ENCODE results near the gene RHCE.
"Not testable (repeated sequence)": the region's sequence is repeated elsewhere in the genome, so short reads cannot be mapped to it uniquely, and the experiment has no call there.

RHCE gene

DNA sequence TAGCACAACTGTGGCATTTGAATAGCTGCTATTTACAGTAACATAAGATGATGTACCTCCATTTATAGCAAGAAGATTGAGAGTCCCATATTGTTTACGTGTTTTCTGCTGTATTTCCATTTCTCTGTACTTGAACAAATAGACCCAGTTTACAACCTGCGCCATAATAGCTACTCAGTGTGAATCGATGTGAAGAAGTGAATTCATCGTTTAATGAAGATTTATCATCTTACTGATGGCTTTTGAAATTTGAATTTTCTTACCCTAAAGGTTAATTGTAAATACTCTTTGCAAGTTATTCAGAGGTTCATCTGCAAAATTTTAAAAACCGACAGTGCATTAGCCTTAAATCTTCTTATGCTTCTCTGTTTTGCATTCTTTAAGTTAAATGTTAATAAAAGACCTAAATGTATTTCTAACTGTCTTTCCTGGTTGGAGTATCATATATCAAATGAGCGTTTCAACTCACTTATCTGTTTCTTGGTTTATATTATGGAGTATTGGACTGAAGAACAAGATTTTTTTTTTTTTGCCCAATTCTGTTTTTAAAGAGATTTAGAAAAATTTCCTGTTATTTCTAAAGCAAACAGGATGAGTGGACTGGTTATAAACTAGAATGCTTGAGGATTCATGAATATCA is 12.2 kb upstream of the RHCE start:
- DNase-seq (ENCODE audit: low read depth) = no peak

DNA sequence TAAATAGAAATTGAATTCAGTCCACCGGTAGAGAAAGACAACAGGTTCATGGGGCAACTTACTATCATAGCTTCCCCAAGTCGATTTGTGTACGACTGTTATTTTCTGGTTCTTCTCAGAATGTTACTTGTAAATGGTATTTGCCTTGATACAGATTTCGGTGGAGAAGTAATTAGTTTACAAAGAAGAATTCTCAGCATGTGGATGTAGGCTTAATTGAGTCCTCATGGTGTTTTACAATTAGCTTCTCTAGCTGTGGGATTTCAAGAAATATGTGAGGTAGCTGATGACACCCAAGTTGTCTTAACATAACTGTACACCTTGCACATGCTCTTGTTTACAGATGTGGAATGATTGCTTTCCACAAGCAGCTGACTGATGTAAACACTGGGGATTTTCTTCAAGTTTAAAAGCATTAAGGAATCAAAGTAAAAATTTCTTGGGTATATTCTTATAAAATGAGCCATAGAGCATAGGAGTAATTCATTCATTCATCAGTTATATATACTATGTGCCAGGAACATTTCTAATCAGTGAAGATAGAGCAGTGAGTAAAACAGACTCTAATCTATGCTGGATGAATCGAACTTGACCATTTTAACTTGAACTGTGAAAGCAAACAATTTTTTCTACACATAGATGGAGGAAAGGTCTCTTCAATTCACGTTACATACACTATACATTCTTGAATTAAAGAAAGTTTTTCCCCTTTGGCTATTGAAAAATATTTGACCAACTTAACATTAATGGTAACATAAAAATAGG is 11.5 kb upstream of the RHCE start:
- no peak for DNase-seq (ENCODE audit: low read depth)

DNA sequence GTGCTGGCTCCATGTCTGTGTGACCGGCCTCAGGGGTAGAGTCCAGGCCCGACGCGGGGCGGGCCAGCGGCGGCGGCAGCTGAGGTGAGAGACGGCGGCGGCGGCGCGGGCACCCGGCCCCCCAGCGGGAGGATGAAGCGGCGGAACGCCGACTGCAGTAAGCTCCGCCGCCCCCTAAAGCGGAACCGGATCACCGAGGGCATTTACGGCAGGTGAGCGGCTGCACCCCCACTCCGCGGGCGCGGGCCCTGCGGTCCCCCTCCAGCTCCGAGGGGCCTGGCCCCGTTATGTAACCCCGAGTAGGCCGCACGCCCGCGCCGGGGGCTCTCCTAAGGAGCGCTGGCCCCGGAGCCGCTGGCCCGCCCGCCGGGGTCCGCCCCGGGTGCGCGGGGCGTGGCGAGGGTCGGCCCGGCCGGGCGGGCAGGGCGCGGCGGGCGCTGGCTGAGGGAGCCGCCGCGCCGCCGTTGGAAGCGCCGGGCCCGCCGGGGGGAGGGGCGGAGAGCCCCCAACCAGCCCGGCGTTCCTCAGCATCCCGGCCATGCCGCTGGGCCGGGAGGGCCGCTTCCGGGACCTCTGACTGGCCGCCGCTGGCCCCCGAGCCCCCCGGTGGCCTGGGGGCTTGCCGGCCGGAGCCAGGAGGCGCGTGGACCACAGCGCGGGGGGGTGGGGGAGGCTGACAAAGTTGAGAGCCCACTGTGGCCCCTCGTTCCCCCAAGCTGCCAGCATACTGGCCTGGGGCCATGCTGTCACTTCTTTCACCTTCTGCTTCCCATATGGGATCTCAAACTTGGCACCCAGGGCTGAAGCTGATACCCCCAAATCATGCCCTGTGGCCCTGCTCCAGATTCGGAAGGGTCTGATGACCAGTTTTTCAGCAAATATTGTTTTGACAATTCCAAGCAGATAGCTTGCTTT is 10.6 kb upstream of the RHCE start:
- DNase-seq (ENCODE audit: low read depth) = peak; percentile 61

DNA sequence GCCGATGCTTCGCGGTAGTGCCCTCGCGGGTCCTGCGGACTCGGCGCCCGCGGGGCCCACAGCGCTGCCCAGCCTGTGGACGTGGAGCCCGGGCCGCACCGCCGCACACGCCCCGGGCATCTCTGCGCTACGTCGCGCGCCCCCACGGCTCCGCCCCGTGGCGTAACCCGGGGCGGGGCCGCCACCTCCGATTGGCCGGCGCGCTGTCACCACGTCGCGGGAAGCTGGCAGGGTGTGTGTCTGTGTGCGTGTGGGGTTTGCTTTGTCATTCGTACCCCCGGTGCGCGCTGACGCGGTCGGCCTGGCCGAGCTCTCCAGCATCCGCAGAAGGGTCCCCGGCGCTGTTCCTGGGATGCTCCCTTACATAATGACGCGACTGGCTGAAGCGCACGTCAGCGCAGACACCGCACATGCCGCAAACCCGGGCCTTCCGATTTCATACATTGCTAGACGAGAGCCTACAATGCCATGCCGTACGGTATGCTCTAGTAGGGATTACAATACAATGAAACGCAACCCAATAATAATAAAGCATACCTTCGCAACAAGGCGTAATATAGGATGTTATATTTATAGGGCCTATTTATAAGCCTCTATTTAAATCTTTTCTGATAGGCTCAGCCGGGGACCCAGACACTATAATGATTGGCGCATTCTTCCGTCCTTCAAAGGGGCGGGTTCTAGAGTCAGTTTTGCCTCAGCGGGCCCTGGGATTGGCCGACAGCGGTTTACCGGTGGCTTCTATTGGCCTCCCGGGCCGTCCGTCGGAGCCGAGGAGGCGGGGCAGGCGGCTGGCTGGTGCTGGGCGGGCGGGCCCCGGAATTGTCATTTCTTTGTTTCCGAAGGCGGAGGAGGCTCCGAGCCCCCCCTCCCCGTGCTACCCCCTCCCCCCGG is 9.7 kb upstream of the RHCE start, which contains the start of gene MACO1:
MACO1 (plus strand) TSS at position 825 of the 894 bp plus-strand sequence. CDS start 202 bp downstream, outside the sequence.
- peak; percentile 93 for DNase-seq (ENCODE audit: low read depth)

DNA sequence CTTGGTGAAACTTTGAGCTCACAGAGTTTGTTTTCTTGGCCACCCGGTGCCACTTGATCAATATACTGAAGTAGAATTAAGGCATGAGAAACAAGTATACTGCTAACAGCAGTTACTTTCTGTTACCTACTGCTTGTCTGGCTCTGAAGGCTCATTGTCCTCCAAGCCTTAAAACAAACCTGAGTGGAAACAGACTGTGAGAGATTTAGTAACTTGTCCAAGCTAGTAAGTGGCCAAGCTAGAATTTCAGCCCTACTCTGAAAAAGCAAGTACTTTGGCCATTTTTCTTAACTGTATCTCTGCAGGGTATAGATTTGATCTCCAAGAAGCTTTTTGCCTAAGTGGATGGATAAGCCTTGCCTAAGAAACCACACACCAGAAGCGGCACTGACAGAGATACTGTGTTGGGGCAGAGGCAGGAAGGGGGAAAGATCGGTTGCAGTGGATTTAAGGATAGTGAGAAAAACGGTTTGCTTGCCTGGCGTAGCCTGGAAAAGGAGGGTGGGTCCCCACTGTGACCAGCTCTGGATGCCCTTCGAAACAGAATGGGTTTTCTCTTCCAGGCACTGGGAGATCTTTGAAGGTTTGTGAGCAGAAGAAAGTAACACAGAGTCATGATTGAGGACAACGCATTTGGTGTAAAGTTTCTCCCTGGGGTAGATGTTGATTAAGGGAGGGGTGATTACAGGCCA is 8.0 kb upstream of the RHCE start:
- no peak for DNase-seq (ENCODE audit: low read depth)

DNA sequence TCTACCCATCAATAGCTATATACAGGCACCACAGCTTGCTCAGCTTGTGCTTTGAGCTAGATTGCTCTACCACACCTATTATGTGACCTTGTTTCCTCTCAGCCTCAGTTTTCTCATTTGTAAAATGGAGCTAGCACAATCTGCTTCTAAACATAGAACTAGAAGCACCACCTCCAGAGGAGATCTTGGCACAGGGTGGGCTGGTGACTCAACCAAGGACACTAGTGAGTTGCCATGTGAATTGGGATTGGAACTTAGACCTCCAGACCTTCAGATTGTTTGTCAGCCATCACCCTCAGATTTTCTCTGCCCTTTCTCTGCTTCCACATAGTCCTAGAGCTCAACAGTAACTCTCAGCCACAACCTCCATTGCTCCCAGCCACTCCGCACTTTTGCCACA is 7.1 kb upstream of the RHCE start:
- DNase-seq (ENCODE audit: low read depth) = no peak

DNA sequence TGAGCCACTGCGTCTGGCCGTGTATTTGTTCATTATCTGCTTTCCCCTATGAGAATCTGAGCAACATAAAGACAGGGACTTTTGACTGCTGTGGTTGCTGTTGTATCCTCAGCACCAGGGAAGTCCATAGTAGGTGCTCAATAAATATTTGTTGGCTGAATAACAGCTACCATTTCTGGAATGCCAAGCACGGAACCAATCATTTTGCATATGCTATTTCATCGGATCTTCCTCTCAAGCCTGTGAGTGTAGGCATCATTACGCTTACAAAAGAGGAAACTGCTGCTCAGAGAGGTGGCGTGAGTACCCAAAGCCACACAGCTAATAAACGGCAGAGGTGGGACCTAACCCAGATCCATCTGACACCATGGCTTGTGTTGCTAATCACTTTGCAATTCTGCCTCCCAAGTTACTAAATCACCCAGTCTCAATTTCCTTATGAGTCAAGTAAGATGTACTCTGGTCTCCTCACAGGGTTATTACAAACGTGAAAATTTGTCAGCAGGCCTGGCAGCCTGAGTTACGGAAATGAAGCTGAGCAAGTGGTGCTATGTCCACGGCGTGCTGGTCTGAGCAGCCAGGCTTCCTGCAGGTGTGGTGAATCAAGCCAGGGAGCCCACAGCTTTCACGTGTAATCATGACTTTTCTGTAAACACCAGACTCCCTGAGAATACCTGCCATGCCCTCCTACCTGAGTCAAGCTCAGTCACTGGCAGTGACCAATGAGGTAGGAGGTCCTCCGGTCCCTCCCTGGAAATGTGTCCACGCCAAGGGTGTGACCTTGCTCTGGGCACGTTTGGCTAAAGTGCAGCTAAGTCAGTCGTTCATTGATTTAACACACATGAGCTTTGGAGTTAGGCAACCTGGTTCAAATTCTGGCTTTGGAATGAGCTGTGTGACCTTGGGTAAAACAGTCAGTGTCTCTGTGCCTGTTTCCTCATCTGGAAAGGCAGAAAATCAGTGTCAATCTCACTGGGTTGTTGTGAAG is 4.8 kb upstream of the RHCE start:
- no peak for DNase-seq (ENCODE audit: low read depth)

DNA sequence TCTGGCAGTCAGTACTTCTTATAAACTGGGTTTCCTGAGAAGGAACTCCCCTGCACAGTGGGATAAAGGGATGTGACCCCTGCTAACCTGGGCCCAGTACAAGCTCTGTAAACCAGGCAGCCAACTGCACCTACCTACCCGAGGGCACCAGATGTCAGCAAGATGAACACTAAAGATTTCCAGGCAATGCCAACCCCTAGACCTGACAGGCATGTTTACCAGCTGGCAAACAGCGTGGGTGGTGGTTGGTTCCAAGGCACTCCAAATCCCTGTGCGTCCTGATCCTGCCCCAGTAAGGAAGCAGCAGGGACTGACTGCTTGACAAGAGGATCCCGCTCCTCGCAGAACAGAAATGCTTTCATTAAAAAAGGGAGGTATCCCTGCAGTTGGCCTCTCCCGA is 2.6 kb upstream of the RHCE start:
- not testable (repeated sequence) for DNase-seq (ENCODE audit: low read depth)

DNA sequence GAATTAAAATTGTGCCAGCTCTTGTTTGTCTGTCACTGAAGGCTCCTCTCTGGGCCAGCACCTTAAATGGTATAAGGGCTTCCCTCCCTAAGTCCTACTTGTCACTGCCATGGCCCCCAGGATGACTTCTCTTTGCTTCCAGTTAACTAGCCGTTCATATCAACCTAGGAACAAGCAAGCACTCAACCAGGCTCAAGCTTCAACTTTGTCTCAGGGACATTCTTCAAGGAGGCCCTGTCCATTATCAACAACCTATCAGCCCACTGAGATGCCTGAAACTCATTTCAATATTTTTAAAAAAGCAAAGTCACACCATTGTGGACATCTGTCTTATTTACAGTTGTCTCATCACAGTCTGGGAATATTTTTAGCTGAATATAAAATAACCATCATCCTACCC is 1.3 kb downstream of the RHCE start:
- not testable (repeated sequence) for DNase-seq (ENCODE audit: low read depth)

DNA sequence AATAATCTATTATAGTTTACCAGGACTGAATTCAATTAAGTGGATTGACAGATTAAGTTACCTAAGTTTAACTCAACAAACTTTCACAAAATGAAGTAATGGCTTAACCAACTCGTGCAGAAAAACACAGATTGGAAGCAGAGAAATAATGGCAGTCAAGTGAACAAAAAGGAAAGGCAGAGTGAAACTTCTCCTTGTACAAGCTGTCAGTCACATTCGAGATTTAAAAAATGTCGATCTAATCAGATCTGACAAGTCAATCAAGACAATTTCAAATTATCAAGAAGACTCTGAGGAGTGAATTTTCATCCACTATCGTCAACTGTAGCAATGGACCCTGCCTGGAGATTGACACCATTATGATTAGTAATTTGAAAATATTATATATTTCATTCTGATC is 3.3 kb downstream of the RHCE start:
- DNase-seq (ENCODE audit: low read depth) = not testable (repeated sequence)

DNA sequence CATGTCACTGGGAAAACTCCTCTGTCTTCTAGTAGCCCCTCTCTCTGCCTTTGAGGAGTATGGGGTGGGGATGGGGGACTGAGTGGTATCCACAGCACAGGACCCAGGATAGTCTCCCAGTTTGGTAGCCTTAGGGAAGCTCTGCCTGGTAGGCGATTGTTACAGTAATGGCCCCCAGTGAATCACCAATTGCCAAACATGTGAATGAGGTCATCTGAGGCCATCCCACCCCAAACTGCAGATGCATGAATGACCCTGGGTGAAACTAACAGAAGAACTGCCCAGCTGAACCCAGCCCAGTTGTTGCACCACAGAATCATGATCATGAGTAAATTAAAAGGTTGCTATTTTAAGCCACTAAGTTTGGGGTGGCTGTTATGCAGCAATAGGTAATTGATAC is 6.0 kb downstream of the RHCE start:
- DNase-seq (ENCODE audit: low read depth) = not testable (repeated sequence)

DNA sequence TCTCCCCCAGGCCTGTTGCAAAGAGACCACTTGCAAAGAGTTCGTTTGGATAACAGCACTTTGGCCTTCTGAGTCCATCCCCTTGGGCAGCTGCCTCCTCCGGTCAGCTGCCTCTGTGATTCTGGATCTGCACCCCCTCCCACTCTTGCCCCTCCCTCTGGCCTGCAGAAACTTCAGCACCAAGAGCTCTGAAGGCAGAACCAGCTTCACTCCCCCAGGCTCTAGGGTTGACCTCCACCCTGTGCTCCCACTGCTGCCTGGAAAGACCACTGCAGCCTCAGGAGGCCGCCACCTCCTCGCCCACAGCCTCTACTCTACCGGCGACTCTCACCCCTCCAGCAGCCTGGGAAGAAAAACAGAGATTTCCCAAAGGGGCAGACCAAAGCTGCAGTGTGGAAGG is 6.5 kb downstream of the RHCE start:
- DNase-seq (ENCODE audit: low read depth) = not testable (repeated sequence)

DNA sequence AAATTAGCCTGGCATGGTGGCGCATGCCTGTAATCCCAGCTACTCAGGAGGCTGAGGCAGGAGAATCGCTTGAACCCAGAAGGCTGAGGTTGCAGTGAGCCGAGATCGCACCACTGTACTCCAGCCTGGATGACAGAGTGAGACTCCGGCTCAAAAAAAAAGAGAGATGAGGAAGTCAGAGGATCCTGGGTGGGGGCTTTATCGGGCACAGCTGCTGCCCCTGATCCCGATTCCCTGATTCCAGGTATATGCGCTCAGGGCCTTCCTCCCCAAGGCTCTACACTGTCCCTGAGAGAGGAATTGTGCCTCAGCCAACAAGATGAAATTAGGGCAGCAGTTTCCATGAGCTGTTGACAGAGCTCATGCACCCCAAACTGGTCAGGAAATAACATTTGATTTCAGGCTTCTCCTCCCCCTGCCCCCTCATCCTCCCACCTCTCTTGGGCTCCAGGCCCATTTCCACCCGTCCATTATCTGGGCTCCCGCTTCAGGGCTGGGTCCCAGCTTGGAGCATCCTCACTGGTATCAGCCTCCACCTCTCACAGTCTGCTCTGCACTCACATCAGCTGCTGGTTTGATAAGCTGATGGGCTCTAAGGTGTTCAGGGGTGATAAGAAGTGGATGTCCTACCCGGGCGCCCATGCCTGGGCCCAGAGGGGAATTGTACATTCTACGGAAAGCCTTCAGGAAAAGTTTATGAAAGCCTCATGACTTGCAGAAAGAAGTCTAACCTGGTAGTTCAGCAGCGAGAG is 7.6 kb downstream of the RHCE start:
- DNase-seq (ENCODE audit: low read depth) = not testable (repeated sequence)

DNA sequence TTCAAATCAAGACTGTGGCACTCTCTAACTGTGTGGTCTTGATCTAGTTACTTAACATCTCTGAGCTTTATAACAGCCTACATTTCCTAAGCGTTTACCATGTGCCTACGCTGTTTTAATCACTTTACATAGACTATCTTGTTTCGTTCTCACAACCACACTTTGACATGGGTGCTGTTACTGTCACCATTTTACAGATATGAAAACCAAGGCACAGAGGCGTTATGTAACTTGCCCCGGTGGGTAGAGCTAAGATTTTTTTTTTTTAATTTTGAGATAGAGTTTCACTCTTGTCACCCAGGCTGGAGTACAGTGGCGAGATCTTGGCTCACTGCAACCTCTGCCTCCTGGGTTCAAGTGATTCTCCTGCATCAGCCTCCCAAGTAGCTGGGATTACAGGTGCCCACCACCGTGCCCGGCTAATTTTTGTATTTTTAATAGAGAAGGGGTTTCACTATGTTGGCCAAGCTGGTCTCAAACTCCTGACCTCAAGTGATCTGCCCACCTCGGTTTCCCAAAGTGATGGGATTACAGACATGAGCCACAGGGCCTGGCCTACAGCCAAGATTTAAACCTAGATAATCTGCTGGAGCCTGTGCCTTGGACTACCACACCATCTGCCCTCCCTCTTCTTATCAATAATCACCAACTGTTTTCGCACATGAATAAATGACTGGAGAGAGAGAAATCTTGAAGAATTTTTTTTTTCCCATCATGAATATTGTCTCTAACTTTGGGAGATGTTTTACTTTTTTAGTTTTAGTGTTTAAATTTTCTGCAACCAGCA is 10.8 kb downstream of the RHCE start:
- DNase-seq (ENCODE audit: low read depth) = not testable (repeated sequence)

DNA sequence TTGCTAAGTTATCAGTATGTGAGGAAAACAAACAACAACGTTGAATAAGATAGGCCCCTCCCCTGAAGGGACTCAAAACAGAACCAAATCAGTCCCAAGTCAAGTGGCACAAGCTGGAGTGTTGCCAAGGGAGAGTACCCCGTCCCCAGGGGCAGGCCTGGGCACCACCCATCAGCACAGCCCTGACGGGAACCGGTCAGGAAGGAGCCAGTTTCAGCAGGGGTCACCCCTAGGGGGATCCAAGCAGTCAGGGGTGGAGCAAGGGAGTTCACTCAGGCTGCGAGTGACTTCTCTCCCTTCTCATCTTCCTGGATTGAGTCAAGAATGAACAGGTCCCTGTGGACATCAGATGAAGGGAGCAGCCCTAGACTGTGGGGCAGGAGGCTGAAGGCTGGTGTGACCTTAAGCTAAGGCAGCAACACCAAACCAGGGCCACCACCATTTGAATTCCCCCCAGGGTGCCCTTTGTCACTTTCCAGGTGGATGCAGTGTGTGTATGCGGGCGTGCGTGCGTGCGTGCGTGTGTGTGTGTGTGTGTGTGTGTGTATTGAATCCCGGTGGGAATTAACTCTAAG is 14.8 kb downstream of the RHCE start:
- DNase-seq (ENCODE audit: low read depth) = not testable (repeated sequence)

DNA sequence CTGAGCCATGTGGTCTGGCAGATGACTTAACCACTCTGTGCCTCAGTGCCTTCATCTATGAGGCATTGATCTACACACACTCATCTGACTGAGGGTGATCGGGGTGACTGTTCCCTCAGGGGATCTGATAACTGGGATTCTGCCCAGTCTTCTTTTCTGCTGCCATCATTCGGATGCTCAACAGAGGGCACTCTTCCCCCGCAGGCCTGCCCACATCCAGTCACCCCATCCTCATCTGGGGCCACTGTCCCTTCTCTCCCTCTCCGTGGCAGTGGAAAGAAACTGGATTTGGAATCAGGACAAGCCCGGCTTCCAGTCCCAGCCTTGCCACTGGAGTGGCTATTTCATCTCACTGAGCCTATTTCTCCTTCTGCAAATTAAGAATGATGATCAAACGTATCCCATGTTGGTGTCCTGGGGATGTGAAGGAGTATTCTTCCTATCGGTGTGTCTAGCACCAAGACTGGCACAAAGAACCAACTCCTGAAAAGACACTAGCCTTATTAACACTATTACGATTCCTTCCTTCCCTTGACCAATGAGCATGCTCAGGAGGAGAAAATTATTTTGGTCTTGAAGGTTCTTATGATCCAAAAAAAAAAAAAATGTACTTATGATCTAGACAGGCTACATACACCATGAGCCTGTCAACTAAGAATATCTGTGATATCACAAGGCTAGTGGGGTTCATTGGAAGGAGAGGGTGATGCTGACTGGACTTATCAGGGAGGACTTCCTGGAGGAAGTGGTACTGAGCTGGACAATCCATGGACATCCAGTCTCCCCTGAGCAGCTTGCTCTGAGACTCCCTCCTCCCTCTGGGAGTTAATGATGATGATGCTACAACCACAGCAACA is 17.4 kb downstream of the RHCE start:
- not testable (repeated sequence) for DNase-seq (ENCODE audit: low read depth)

DNA sequence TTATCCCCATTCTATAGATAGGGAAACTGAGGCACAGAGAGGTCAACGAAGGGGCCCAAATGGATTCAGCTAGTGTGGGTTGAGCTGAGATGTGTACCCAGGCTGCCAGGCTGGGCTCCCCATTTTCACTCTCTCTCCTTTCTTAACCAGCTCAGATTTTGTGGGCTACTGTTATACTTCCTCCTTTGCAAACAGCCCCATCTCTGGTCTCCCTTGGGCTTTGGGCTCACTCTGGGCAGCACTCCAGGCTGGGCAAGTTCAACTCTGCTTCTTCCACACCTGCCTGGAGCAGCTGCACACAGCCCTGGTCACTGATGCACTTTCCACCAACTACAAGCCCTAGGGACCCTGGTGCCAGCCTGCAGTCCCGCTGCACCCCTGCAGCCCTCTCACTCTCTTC is 22.5 kb downstream of the RHCE start:
- DNase-seq (ENCODE audit: low read depth) = not testable (repeated sequence)

All from activated T-helper 1 cell treated with Interleukin-2 at 50 U/mL for 16 hours (primary cell).